Ureter (tissue), 1 donor: ENCODE data around the gene SNRNP48. TPM values are rescaled to one million over a fixed set of nuclear protein-coding genes. Genes with fewer than 3 reads are reported as not detected.

ENCODE experiments used
- DNase-seq: peaks from one replicate; pipeline ENCODE4 v3.0.0-alpha.2; 2020; ENCODE audit warnings: low spot score
- total RNA-seq: library from RNA; stranded (reverse); gene quantifications from one replicate; pipeline ENCODE4 v1.2.4, GENCODE V29; 2023
- donor health status: DM: yes; HTN: yes; CAD: no.

SNRNP48 gene
- 12.2 TPM for total RNA-seq

DNA sequence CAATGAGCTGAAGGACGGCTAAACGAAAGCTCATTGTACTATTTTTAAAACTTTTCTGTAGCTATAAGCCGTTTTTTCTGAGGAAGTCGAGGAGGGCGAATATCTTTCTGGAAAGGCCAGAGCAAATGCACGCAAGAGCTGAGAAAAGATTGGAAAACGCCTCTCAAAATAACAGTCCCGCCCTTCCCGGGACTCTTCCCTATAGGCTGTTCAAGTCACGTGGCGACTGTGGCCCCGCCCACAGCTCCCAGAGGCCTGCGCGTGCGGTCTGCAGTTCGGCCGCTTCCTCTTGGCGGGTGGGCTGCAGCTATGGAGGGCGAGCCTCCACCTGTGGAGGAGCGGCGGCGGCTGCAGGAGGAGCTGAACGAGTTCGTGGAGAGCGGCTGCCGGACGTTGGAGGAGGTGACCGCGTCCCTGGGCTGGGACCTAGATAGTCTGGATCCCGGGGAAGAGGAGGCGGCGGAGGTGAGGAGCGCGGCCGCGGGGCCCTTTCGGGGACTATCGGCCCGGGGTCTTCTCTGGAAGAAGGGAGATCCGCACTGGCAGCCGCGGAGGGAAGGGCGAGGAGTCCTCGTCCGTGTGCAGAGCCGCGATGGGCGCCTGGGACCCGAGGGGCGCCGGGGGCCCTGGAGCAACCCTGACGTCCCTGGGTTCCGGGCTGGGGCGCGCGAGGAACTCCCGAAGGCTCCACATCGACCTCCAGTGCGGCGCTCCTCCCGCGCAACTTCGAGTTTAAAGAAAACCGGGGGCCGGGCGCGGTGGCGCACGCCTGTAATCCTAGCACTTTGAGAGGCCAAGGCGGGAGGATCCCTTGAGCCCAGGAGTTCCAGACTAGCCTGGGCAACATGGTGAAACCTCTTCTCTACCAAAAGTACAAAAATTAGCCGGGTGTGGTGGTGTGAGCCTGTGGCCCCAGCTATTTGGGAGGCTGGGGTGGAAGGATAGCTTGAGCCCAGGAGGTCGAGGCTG lies at the start of gene SNRNP48:
TSS of gene SNRNP48 (plus strand) at position 250 of the 969 bp plus-strand sequence. CDS start at position 310, 60 bp downstream.
- DNase-seq: peak; percentile 96

DNA sequence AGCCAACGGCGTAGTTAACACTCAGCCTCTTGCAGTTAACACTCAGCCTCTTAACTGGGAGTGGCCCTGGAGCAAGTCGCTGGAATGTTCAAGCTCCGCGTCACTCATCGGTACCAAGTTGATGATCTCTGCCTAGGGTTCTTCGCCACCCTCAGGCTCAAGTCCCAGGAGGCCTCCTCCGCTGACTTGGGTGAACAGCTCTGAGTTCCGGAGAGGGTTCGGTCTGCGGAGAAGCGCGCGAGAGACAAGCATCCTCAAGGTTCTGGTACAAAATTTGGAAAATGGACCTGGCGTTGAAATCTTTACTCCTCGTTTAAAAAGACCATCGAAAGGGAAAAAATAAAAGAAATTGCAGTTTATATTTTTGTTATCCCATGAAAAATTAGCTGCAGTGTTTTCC lies 49.4 kb upstream of the SNRNP48 start:
- DNase-seq: no peak

GRCh38 chr6:7541175-7542064 lies 48.6 kb upstream of the SNRNP48 start, which contains the start of gene DSP:
Gene DSP, plus strand, starts transcription at chr6:7541671. Its CDS starts 245 bp downstream, at chr6:7541916.
- peak; percentile 65 for DNase-seq

DNA sequence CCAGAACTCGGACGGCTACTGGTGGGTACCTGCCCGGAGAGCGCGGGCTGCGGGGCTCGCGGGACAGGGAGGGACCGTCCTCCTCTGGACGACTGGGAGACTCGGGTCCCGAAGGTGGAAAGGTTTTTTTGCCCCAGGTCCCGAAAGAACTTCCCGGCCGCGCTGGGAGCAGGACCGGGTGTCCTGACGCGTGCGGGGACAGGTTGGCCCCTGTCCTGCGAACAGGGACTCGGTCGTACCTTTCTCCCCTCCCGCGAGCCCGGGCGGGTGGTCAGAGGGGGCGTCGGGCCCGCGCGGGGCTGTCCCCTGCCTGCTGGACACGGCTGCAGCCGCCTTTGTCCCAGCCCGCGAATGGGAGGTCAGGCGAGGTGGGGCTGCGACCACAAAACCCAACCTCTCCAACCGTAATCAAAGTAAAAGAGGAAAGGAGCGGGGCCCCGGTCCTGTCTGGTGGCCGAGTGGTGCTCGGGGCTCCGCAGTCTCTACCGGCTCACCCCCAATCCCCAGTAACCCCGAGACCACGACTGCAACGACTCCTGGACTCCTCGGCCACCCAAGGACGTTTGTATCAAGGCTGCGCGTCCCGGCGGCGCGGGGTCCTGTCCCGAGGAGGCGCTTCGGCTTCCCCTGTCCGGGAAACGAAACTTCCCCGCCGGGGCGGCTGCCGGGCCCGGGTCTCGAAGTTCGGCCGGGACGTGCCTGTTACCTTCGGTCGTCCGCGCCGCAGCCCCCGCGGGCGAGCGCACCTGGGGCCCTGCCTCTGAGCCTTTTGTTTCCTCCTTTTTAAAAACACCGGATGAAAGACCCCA lies 47.7 kb upstream of the SNRNP48 start:
- no peak for DNase-seq

GRCh38 chr6:7542874-7543624 lies 46.9 kb upstream of the SNRNP48 start:
- peak; percentile 65 for DNase-seq

DNA sequence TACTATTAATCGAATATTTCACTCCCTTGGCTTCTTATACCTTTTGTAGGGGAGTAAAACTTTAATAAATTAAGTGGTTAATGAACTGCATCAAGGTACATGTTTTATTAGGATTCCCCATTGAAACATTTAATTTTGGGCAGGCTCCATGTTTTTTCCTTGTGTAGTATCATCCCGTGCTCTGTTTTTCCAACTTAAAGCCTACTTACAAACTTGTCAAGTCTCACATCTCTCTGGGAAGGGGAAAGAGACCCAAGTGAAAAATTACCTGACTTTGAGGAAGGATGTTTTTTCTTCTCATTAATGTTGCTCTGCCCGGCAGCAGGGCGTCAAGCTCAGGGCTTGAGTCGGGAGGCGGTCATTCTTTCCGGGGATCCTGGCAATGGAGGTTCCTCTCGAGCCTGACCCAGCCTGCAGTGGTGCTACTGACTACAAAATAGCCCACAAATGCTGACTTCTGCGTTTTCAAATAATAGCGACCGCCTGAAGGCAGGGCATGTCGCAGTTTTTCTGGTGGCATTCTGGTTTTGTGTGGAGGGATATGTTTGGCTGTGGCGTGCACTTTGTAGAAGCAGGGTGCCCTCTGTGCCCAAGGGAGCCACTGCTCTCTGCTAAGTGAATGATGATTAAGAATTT lies 46.1 kb upstream of the SNRNP48 start:
- no peak for DNase-seq

- DNase-seq: no peak
These were observed 45.4 kb upstream of the SNRNP48 start for GRCh38 chr6:7544597-7544996.

DNA sequence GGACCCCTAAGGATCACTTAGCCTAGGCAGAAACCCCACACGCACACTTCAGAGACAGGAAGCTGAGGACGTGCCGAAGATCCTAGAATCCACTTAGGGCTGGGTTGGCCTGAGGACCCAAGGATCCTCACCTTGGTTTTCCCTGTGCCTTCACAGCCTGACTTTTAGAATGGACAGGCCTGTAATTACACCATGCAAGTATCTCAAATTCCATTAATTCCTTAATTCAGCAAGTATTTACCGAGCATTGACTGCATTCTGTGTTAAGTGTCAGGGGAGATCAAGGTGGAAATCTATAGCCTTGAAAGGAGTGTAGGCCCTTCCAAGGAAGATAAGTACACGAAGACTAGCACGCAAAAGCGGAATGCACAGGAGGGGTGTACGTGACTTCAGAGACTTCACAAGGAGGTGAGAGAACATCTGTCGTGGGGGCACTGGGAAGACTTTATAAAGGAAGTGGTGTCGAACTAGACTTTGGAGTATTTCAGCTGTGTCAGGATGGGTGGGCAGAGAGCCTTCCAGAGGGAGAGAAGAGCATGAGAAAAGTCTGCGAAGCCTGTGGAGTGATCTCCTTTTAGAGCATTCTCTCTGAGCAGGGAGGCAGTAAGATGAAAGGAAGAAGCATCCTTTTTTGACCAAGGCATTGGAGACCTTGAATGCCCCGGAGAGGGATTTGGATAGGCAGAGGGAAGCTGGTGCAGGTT lies 44.5 kb upstream of the SNRNP48 start:
- DNase-seq: no peak

GRCh38 chr6:7546020-7546369 lies 44.0 kb upstream of the SNRNP48 start:
- DNase-seq: no peak

DNA sequence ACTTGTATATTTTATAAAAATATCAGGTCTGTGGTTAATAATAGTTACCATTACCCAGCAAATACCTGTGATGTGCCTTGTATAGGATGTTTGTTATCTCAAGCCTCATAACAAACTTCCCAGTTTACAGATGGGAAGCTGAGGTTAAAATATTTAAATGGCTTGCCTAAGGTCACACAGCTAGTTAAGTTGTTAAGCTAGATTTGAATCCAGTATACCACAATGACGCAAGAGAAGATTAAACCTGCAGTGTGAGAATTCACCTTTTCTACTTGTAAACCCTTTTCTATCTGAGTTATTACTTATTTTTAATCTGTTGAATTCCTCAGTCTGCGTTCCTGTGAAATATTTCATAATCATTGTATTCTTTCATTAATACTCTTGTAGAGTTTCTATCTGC lies 43.6 kb upstream of the SNRNP48 start:
- DNase-seq: no peak

DNA sequence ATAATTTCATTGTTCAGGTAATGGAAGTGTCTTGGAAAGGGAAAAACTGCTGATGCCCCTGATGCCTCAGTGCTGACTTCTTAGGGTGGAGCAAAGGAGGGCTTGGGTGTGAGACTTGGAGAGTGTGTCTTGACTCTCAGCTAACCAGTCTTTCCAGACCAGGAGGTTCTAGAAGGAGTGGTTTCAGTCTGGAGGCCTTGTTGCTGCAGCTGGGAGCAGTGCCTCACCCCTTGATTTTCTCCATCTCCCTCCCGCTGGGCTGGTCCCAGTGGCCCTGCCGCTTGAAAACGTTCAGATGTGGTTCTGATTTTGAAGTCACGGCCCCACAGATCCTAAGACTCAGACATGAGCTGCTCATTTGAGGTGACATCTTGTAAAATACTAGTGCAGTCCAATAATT lies 43.1 kb upstream of the SNRNP48 start:
- DNase-seq: no peak

- no peak for DNase-seq
These were observed 42.7 kb upstream of the SNRNP48 start for GRCh38 chr6:7547315-7547714.

DNA sequence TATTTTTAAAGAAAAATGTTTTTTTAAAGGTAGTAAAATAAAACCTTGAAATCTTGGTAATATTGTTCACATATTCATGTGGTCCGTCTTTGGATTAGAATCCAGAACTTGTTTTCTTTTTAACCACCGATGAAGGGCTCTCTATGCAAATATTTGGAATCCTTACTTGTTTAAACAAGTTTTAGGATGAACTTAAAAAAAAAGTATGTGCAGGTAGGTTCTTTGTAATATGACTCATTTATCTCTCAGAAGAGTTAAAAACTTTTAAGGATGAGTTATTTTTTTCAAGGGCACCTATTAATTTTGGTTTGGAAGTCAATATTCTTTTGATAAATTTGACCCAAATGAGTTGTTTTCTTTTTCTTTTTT lies 39.6 kb upstream of the SNRNP48 start:
- DNase-seq: no peak

GRCh38 chr6:7554533-7555275 lies 35.3 kb upstream of the SNRNP48 start:
- DNase-seq: no peak

DNA sequence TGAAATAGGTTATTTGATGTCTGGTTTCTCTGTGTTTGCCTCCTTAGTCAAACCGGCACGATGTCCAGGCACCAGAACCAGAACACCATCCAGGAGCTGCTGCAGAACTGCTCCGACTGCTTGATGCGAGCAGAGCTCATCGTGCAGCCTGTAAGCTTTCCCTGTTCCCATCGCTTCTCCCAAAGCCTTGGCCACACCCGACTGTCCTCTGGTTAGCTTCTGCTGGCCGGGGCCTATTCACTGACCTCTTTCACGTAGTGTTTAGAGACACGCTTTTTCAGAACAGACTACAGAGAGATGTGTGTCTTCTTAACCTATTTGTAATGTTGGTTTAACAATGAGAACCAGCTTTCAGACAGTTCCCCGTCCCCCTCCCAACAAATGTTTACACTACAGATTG lies 34.3 kb upstream of the SNRNP48 start:
- DNase-seq: no peak

DNA sequence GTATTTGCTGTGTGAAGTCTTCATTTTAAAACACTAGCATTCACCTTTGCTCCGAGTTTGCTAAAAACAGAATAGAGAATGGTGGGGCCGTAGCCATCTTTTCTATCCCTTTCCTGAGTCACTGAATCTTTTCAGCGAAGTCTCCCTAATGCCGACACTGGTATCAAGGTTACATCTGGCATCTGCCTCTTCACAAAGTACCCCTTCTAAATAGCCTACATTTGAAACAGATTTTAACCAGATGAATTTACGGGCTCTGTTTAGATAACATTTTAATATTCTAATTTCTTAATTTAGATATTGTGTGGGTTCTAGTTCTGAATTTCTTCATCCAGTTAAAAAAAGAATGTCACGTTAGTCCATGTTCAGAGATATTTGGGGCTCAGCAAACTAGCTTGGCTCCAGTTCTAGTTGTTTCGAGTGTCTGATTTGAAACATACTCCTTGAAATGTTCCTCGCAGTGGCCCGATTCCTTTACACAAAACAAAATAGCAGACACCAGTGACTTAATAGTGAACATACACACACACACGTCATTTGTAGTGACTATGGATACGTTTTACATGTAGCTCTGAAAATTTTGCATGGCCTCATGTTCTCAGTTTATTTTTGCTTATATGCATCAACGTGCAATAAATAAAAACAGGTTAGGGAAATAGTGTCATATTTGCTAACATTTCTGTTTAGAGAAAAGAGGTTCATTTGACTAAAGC lies 33.4 kb upstream of the SNRNP48 start:
- no peak for DNase-seq

GRCh38 chr6:7557652-7558051 lies 32.3 kb upstream of the SNRNP48 start:
- DNase-seq: no peak

DNA sequence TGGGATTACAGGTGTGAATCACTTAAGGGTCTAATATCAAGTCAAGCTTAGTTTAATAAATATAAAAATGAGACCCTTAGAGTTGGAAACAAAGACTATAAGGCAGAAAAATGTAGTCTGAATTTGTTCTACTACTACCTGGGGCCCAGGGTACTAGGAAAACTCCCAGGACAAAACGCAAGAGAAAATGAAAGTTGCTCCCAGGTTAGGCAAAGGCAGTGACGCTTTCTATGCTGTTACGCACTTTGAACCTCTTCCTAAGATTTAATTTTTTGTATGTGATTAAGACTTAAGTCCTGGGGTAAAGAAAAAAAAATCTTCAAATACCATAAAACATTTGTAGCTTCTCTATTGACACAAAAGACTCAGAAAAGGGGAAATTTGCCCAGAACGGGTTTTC lies 31.2 kb upstream of the SNRNP48 start:
- no peak for DNase-seq
